Stimulated activated CD8-positive, alpha-beta memory T cell treated with anti-CD3 and anti-CD28 coated beads, Interleukin-12 subunit alpha, Interleukin-12 subunit beta, amount 100 ng/mL, for 24 hours (primary cell): ENCODE results near the gene TP63.

Source experiments
- DNase-seq: peaks from one replicate; pipeline ENCODE4 v3.0.0-alpha.2; 2020; ENCODE audit errors: extremely low read depth

Gene TP63

DNA sequence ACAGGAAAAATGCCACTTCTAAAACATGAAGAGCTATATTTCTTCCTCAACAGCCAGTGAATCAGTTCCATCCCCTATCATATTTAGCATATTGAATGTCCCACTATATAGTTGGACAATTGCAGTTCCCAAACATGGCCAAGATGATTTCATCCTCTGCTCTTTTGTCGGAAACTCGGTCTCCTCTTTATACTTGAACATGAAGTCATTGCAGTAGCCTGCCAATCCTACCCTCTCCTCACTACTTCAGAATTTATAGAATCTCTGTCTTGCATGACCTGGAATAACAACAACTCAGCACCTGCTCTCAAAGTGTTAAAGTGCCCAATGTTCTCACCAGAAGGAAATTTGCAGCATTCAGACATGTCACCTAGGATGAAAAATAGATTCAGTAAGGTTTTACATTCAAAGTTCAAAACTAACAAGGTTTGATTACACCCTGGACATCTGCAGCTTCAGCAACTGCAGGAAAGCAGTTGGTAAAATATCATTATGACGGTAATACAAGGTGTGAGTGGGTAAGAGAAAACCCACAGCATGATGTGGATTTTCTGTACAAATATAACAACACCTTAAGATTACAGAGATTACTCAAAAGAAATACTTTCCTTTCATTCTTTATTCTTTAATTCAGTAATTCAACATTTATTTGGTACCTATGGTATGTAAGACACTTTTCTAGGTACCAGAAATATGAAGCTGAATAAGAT, 52.5 kb downstream of the TP63 start:
- no peak for DNase-seq

DNA sequence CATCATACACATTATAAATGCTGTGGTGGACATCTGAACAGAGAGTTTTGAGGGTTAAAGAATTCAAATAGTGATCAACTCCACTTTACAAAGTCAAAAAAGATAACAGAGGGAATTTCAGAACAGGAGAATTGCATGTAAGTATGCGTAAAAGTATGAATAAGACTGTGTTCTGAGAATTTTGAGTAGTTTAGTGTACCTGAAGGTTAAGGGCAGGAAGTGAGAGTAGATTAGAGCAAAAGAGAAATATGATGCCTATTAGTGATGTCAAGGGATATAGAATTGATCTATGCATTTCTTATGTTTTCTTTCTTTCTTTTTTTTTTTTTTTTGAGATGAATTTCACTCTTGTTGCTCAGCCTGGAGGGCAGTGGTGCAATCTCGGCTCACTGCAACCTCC, 53.1 kb downstream of the TP63 start:
- DNase-seq: no peak

DNA sequence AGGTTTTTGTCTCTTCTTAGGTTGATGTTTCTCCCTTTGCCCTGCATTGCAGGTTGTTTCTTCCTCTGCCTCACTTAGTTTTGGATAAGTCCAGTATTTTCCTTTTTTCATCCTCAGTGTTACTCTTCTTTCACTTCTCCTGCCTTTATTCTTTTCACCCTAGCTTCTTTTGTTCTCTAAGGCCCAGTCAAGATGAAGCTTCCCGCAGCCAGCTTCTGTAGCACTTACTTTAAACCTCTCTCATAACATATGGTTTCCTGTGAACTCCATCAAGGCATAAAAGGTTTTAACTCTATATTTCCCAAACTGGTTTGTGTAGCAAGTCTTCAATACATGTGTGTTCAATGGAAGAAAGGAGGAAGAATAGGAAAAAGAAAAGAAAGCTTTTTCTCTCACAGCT, 54.1 kb downstream of the TP63 start:
- DNase-seq: no peak

DNA sequence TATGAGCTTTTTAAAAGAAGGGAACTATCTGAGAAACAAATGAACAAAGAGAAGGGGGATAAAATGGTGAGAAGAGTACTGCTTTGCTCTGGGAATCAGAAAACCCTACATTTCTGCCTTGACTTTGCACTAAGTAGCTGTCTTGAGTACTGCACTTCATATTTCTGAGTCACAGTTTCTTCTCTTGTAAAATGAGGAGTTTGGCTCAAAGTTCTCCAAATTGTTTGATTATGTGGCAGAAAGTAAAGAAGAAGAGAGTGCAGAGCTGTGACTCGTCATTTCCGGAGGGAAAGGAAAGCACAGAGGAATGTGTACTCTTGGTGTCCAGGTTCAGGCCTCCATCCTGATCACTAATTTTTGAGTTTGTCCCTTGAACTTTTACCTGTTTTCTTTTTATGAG, 54.7 kb downstream of the TP63 start:
- DNase-seq: no peak

DNA sequence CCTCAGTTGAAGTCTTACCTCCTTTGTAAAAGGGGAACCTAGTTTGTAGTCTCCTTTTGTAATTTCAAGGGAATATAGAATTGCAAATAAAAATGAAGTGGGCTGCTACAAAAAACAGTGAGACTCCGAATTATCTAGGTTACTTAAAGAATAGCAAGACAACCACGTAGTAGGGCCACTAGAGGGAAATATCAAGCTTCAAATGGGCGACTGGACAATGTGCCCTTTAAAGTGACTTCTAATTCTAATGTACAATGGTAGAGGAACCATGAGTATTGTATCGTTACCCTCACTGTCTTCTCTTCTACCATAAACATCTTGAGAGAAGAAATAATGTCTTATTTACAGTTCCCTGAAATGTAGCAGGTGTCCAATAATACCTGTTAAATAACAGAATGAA, 56.3 kb downstream of the TP63 start:
- no peak for DNase-seq

DNA sequence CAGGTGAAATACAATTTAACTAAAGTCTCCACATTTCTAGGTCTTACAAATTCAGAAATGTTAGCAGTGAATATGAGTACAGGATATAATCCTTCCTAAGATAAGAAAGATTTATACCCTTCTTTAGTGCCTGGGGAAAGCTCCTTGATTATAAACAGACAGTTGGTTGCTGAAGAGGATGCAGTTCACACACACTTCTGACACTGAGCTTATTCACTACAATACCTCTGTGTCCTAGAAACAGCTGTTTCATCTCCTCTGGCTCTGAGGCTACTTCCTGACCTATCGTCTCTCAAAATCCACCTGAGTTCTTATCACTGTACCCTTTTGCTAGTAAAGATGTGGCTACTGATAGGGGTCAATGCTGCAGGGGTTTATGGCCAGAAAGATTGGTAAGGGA, 57.1 kb downstream of the TP63 start:
- DNase-seq: no peak

DNA sequence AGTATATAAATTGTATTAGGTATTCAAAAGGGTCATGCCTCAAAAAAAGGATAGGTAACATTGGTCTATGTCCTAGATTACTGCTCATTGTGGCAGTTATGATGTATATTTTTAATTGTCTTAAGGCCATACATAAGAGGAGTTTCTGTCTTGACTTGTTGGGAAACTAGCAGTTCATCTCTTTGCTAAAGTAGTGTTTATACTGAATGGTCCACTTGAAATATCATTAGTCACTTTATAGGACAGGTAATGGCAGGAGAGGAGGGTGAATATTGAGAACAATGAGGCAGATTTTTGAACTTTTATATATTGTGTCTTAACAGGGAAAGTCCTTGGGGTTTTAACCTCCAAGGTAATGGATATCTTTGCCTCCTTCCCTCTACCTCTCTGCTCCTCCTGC, 58.4 kb downstream of the TP63 start:
- no peak for DNase-seq

DNA sequence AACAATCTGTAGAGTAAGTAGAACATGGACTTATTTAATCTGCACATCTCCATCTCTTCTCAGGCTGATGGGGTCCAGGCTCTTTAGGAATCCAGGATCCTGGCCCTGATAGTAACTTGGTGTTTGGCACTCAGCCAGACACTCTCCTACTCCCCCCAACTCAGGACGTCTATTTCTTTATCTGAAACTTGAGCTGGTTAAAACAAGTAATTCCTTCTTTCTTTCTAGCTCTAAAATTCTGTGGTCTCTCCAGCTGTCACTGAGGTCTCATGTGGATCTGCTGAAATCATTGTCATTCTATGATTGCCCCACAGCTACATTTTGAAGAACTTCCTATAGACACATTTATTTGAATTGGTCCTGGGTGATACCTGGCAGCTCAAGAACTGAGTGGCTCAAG, 59.0 kb downstream of the TP63 start:
- no peak for DNase-seq

DNA sequence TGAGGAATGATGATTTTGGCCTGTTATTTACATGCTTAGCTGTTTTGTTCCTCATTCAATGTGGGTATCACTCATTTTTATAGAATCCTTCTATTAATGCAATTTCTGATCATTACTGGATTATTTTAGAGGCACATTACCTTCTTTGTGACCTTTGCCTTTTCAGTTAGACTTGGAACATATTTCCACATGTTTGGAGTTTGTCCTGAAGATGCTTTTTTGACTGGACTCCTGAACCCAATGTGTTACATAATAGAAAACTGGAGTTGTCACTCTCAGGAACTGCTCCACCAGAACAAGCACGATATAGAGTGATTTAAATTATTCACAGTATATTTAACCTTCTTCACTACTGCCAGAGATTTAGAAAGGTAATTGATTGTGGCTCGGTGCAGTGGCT, 59.5 kb downstream of the TP63 start:
- no peak for DNase-seq

DNA sequence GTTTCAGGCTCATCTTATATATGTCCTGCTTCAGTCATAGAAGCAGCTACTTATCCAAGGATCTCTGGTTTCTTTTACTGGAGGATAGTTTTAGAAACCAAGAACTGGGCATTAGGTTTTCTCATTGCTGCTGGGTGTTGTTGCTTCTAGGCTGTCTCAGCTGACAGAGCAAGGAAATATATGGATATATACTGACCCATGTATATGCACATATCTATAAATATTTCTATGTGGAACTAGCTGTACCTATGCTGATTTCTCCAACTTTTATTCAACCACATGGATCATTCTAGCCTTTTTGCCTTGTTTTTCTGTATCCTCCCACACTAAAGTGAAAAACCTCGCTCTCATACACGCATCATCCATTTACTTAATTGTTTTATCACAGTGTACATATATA, 64.2 kb downstream of the TP63 start:
- DNase-seq: no peak

DNA sequence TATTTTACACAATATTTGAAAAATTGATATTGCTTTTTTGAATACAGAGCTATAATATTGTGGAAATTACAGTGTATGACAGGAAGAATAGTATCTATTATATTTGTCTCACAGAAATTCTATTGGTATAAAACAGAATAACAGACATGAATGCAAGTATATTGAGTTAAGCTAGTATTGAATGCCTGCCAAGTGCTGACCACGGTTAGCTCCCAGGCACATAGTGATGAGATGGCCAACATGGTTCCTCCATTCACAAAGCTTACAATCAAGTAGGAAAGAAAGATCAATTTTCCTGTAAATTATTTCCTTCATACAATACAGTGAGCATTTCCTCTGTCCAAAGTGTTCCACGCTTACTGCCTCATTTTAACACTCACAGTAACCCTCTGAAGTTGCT, 67.6 kb downstream of the TP63 start:
- DNase-seq: no peak

DNA sequence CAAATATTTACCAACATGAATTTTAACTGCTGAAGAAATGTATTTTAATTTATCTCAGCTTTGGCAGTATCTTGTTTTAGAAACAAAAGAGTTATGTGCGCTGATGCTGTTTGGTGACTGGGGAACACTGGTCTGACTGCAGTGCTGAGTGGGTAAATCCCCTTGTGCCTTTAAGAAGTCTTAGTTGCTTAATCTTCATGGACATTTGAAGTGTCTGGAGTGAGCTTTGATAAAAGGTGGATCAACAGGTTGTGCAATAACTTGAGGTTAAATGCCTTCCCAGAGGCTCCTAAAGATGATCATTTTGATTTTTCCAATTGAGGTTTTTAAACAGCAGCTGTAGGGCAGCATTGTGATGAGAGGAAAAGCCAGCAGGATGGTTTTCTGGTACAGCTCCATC, 68.7 kb downstream of the TP63 start:
- DNase-seq: no peak

DNA sequence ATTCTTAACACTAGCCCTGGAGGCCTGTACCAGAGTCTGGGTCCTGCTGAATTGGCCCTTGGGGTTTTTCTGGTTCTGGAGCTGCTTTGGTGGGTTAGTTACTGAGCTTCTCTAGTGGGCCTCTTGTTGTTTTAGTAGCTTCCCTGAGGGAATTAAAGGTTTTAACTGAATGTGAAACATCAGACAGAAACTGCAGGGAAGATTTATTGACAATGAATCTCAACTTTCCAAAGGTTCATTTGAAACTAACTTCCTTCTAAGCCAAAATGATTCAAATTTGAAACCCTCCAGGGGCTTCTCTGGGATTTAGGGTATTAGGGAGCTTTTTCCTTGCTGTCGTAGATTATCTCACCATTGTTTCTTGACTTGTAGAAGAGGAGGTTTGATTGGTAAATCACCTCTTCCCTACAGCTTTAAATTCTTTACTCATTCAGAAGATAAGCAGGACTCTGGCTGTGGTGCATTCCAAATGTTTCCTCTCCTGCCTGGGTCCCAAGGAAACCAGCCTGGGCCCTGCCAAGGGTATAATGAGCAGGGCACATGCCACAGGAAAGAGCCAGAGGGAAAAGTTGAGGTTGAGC, 71.0 kb downstream of the TP63 start:
- DNase-seq: no peak

DNA sequence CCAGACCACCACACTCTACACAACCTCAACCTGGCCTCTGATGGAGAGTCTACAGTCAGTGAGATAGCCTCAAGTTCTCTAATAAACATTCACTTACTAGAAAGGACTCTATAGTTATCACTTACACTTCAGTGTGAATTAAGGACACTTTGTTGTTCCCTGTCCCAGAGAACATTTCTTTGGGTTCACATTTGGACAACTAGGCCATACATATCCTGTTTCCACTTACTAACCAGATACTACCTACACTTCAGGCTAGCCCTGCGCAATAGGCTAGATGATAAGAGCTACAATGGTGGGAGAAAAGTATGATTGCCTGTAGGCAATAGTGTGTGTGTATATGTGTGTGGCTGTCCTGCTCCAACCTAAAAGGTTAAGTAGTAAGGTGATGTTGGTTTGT, 72.7 kb downstream of the TP63 start:
- no peak for DNase-seq

DNA sequence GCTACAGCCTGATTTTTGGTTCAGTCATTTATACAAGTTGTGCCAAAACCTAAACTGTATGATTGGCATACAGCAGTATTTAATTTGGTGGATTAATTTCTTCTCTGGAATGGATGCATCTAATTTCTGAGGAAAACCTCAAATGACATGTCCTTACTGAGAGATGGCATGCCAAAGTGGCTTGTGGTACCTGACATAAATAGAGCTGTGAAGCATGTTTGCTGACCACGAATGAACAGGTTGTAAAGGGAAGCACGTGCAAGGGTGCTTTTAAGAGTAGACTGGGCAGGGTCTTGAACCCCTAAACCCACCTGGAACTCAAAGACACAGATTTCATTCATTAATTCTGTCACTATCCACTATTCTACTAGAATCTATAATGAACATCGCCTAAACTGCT, 77.2 kb downstream of the TP63 start:
- DNase-seq: no peak

DNA sequence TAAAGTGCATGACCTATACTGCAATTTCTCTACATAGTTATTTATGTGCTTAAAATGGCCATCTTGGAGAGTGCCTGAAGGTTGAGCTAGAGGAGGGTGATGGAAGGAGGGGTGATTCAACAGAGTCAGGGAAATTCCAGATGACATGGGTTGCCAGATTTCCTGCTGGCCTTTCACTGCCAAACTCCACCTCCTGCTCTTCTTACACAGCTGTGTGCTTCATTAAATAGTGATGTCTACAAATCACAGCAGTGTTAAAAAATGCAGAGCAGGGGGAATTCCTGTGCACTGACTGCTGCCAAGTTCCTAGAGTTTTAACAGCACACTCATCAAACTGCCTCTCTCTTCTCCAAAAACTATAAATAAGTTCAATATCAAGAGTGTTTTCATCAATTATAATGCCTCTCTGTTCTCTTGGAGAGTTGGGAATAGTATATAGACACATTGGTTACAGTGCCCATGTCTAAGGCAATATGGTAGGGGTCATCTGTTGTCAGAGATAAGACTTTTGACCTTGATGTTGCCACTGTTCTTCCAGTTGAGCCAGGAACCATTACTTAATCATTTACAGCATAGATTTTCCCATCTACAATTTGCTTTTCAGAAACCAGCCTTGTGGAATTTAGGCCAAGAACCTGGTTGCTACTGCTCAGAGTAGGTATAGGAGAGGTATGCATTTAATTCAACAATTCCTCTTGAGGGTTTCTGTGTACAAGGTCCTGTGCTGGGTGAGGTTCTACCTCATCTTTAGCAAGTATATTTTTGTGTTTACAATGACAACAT, 79.6 kb downstream of the TP63 start:
- no peak for DNase-seq

DNA sequence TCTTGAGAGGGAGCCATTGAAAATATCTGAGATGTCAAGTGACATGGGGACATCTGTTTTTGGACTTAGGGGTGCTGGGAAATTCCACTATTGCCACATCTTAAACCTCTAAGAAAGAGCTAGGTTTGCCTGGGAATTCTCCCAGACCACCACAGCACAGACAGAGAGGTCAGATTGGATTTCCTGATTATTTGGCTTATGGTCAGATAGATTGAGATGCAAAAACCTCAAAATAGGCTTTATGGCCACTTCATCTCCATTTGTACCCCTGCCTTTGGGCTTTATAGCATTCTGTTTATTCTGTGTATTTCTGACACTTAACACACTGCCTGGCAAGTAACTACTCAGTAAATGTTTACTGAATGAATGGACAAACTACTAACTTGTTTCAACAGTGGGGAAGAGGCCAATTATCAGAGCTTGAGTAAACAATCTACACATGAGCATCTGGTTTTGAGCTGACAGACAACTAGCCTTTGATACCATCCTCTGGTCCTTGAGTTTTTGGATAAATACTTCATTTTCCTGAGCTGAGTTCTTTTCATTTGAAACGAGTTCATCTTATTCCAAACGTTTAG, 81.8 kb downstream of the TP63 start:
- DNase-seq: no peak

DNA sequence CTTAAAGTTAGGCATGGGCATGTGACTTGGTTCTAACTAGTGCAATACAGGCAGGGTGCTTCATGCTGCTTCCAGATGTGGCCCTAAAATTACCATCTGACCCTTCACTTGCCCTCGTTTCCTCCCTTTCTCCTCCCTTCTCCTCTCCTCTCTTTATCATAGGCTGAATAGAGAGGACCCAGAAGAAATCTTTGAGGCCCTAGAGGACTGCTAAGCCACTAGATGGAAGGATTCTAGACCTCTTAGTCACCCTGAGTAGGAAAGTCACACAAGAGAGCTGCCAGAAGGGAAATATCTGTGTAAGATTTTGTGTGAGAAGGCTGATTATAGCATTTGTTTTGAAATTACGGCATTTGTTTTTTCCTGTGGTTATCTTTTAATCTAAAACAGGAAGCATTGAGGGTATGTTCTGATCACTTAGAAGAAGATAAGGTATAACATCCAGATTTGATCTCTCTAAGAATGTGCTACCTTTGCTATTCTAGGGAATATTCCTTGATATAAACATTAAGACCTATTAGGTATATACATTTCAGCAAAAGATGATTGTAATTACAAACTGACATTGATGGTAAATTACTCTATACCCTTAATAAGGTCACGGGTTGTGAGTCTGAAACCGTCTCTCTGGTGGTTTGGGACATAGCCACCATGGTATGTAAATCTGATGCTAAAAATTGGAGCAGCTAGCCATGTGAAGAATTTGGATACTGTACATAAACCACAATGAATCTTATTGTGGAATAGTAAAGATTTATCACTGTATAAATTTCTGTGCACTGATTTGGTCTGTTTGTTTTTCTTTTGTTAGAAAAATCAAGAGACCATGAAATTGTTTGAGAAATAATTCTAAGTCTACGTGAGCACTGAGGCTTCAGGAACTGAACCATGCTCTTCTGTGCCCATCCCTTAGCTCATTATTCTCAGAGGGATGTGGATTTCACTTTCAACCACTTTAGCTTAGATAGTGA, 84.1 kb downstream of the TP63 start:
- no peak for DNase-seq

DNA sequence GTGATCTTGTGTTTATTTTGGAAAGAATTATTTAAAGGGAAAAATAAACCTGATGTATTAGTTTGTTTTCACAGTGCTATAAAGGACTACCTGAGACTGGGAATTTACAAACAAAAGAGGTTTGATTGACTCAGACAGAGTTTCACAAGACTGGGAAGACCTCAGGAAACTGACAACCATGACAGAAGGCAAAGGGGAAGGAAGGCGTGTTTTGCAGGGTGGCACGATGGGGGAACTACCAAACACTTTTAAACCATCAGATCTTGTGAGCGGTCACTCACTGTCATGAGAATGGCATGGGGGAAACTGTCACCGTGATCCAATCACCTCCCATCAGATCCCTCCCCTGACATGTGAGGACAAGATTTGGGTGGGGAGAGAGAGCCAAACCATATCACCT, 87.0 kb downstream of the TP63 start:
- DNase-seq: no peak

DNA sequence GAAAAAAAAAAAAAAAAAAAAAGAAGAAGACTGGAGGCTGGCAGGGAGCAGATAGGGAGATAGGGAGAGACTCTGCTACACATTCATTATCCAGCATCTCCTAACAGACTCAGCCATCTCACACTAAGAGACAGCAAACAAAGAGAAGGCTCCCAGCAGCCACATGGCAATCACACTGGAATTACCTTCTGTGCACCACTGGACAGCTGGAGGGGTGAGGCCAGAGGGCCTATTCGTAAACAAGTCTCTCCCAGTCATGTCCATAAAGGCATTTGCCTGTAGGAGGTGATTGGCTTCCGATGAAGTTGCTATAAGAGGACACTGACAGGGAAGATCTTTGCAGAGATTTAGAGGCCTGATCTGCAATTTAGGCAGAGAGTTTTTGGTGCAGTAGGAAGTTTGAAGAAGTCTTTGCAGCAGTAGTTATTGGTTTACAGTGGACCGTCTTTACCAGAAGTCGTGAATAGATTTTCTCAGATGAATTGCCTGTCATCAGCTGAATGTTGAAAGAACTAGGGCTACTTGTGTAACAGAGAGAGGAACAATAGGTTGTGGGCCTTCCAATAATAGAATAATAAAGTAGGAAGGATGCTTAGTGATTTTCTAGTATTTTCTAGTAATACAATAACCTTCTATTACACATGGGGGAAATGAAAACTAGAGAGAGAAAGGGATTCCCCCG, 89.7 kb downstream of the TP63 start:
- no peak for DNase-seq
